HG02885 (cell line): ENCODE measurements around the gene KIF21B.
"Not testable (repeated sequence)": the region's sequence is repeated elsewhere in the genome, so short reads cannot be mapped to it uniquely, and the experiment has no call there.

Source experiments
- ATAC-seq: cut with Tn5 transposase; IDR thresholded peaks from one replicate; pipeline ENCODE4 v1.9.1; 2021; ENCODE audit warnings: mild to moderate bottlenecking; ENCODE audit not compliant: unreplicated experiment, poor library complexity

The KIF21B gene

DNA sequence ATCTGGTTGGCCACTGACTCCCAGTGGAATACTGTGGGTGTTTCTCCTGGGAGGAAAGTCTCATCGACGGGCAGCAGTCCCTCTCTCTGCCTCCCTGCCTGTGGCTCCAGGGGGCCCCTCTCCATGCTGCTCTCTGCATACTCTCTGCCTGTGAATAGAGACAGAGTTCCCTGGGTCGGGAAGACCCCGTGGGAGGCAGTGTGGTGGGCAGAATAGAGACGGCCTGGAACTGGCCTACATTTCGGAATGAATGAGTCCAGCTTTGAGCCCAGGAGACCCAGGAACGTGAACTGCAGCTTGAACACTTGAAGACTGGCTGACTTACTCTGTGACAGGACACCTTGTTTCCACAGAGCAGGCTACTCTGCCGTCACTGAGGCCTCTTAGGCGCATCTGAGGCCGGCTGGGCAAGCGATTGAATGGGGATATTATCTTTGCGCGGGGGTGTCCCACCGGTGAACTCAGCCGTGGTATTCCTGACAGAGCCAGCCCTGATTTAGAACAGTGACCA lies 64.0 kb downstream of the KIF21B start:
- ATAC-seq, result no peak

DNA sequence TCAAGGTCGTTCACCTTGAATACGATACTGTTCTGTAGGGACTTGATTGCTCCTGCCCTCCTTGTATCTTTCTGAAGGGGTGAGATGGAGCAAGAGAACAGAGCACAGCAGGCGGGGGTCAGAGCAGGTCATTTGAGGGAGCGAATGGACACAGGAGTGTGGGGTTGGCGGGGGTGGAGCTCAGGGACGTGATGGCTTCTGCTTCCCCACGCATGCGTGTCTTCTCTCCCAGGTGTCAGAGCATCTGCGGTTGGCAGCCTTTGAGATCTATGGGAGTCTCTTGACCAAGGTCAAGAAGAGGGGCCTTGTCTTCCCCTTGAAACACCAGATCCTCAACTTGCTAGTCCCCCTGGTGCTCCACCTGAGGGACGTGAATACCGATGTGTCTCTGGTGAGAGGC lies 64.9 kb downstream of the KIF21B start:
- no peak for ATAC-seq

DNA sequence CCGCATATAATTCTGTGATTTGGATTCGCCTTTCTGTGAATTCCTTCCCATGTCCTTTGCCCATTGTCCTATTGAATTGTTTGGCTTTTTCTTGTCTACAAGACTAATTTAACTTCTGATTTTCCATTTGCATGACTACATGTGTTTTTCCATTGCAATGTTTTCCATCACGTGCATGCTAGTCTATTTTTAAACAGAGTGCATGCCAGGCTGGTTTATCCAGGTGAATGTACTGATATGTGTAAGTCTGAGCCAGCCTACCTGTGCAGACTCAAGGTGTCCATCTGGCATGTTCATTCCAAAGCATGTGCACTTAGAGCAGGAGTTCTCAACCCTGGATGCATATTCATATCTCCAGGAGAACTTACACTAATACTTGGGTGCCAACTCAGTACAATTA lies 69.1 kb downstream of the KIF21B start:
- no peak for ATAC-seq

DNA sequence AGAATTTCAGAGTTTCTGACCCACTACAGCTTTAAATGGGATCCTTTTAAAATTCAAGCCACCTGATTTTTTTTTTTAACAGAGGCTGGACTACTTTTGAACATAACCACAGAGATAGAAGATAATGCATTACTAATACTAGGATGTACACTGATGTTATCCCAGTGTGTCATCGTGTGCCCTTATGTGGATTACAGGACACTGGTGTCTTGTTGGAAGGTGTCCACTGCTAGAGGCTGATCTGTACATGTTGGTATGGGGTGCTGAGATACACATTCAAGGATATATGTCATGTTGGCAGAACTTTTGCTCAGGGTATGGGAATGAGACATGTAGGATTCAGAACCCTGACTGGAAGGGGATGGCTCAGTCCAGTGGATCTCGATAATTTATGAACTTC lies 72.5 kb downstream of the KIF21B start:
- ATAC-seq, result no peak

GRCh38 chr1:200949626-200950025 lies 73.9 kb downstream of the KIF21B start:
- ATAC-seq, result no peak

DNA sequence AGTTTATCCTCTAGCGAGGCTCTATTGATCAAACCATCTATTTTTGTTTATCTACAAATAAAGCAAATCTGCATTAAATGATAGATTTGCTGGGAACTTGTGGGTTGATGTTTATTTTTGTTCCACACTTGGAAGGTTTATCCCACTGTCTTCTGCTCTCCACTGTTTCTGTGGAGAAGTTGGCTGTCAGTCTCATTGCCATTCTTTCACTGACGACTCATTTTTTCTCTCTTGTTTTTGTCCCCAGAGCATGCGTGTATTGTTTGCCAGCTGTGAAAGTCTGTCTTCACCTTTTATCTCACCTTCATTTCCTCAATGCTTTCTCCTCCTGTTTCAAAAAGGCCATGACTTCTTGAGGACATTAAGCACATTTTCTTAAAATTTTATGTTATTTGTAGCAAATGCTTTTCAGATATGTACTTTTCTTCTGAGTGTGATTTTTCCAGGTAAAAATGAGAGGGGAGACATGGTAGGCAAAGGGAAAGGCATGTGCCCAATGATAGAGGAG lies 76.4 kb downstream of the KIF21B start:
- ATAC-seq, result no peak

DNA sequence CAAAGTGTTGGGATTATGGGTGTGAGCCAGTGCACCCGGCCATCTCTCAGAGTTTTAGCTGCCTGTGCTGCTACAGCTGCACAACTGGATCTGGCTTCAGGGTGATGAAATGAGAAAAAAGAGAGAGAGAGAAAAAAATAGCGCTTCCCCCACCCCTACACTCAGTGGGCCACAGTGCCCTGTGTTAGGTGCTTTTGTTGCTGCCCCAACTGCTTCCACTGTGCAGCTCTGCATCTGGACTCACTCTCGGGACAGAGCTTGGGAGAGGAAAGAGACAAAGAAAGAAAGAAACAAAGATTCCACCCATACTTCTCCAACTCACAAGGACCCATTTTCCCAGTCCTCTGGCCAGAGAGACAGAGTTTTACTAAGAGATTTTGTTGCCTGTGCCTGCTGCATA lies 78.4 kb downstream of the KIF21B start:
- no peak for ATAC-seq

DNA sequence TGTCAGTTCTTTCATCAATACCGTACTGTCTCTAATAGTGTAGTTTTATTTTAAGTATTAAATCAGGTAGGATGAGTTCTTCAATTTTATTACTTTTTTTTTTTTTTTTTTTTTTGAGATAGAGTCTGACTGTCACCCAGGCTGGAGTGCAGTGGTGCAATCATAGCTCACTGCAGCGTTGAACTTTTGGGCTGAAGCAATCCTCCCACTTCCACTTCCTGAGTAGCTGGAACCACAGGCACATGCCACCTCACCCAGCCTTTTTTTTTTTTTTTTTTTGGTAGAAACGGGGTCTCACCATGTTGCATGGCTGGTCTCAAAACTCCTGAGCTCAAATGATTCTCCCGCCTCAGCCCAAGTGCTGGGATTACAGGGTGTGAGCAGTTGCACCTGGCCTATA lies 84.6 kb downstream of the KIF21B start:
- ATAC-seq, result no peak

GRCh38 chr1:200935286-200935962 lies 88.1 kb downstream of the KIF21B start:
- not testable (repeated sequence) for ATAC-seq

DNA sequence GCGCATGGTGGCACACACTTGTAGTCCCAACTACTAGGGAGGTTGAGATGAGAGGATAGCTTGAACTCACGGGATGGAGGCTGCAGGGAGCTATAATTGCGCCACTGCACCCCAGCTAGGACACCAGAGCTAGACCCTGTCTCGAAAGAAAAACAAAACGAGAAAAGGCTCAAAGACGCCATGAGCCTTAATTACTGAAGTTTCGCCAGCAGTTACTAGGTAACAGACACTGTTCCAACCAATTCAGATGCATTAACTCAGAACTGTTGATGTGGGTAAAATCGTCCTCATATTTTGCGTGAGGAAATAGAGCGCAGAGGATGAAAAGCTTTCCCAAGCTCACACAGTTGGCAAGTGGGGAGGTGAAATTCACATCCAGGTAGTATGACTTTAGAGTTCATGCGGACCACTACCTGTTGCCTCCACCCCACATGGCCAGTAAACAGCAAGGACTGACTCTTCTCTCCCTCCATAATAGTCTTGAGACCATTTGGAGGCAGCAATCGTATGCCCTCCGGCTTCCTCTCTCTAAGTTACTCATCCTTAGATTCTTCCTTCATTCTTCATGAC lies 88.8 kb downstream of the KIF21B start:
- no peak for ATAC-seq

DNA sequence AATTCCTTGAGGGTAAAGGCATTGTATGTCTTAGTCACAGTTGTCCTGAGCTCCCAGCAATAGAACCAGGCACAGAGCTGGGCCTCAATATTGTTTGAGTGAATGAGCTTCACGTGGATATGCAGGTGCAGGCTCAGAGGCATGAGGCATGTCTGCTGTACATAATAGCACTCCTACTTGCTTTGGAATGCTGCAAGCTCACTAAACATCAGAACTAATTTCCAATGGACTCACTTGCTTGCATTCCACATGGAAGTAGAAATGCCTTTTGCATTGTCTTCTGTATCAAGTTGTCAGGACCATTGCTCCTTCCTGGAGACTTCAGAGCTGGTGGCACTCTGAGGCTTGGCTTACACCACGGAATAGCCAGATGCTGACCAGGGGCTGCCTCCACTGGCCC lies 91.7 kb downstream of the KIF21B start:
- no peak for ATAC-seq

GRCh38 chr1:200930285-200930684 lies 93.2 kb downstream of the KIF21B start:
- not testable (repeated sequence) for ATAC-seq

GRCh38 chr1:200929530-200930278 lies 93.8 kb downstream of the KIF21B start:
- no peak for ATAC-seq

GRCh38 chr1:200925831-200926230 lies 97.7 kb downstream of the KIF21B start:
- ATAC-seq, result no peak

DNA sequence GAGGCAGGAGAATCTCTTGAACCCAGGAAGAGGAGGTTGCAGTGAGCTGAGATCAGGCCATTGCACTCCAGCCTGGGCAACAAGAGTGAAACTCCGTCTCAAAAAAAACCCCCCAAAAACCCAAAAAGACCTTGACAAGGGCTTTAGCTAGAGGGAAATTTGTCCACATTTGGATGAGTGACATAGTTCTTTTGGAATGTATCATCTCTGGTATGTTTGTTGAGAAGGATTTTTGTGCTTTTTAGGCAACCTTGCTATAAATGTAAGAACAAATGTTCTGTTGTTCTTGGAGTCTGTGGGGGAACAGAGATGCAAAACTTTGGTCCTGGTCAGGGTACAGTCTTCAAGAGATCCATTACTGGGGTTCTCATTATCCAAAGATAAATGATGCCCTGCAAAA lies 99.9 kb downstream of the KIF21B start:
- ATAC-seq, result no peak

DNA sequence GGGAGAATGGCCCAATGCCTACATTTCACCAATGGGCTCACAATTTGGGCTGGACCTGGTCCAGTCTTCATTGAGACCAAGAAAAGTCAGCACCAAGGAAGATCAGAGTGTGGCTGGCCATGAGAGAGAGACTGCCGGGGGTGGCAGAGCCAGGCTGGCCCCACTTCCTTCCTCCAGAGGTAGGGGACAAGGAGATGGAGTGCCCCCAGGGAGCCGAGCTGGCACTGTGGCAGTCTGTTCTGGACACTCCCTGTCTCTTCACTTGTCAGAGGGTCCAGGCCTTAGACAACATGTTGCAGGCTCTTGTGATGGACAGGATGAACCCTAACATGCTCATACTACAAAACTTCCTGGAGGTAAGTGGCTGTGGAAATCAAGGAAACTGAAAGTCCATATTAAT lies 101.1 kb downstream of the KIF21B start:
- no peak for ATAC-seq

- ATAC-seq, result no peak
These were observed 101.9 kb downstream of the KIF21B start for GRCh38 chr1:200921571-200922110.
